WTC11 (cell line): ENCODE data around the gene LRRC74B. TPM values are rescaled to one million over a fixed set of nuclear protein-coding genes. Genes with fewer than 3 reads are reported as not detected.
"Not testable (repeated sequence)": the region's sequence is repeated elsewhere in the genome, so short reads cannot be mapped to it uniquely, and the experiment has no call there.

Source experiments
- ATAC-seq: fragments of 200-7000 bp; cut with Tn5 transposase; 2 replicates; pipeline ENCODE4 v1.10.0; 2021; ENCODE audit warnings: mild to moderate bottlenecking, moderate library complexity
- CTCF ChIA-PET: fragments of 300-600 bp; sonication (Branson Sonifier 250); formaldehyde crosslinking; loops from one replicate; lab custom pipeline; 2021; ENCODE audit warnings: antibody characterized with exemption; lab: Charles Lee
- POLR2A ChIA-PET: fragments of 350-600 bp; sonication (Branson Sonifier 250); formaldehyde crosslinking; loops from one replicate; lab custom pipeline; 2021; ENCODE audit warnings: antibody characterized with exemption; lab: Charles Lee
- DNase-seq: peaks from one replicate; pipeline ENCODE4 v3.0.0; 2021; ENCODE audit warnings: low spot score
- H3K27ac Mint-ChIP-seq: 2 replicates; pipeline ENCODE4 v1.8.0; 2021; ENCODE audit warnings: mixed read lengths
- H3K27me3 Mint-ChIP-seq: 2 replicates; pipeline ENCODE4 v1.8.0; 2021; ENCODE audit warnings: low read depth, mild to moderate bottlenecking, moderate library complexity, mixed read lengths
- H3K36me3 Mint-ChIP-seq: 2 replicates; pipeline ENCODE4 v1.8.0; 2021; ENCODE audit warnings: mixed read lengths
- H3K4me1 Mint-ChIP-seq: 2 replicates; pipeline ENCODE4 v1.8.0; 2022; ENCODE audit warnings: mixed read lengths
- H3K4me3 Mint-ChIP-seq: 2 replicates; pipeline ENCODE4 v1.8.0; 2021; ENCODE audit warnings: mild to moderate bottlenecking, moderate library complexity, mixed read lengths
- H3K9me3 Mint-ChIP-seq: 2 replicates; pipeline ENCODE4 v1.8.0; 2021; ENCODE audit warnings: mixed read lengths
- CBFB ChIP-seq: sonication (generic); formaldehyde crosslinking; IDR thresholded peaks from 2 replicates; pipeline ENCODE4 v1.8.1; 2022; ENCODE audit warnings: mild to moderate bottlenecking, low read depth, missing genetic modification reagents
- CDX4 ChIP-seq: fragments of 250-450 bp; sonication (Bioruptor Pico); IDR thresholded peaks from 2 replicates; pipeline ENCODE4 v1.9.0; 2021; ENCODE audit warnings: moderate library complexity, mild to moderate bottlenecking, inconsistent platforms, borderline replicate concordance
- CREM ChIP-seq: sonication (generic); formaldehyde crosslinking; IDR thresholded peaks from 2 replicates; pipeline ENCODE4 v1.8.1; 2022; ENCODE audit warnings: mild to moderate bottlenecking, missing genetic modification reagents, moderate library complexity
- GABPB1 ChIP-seq: sonication (generic); formaldehyde crosslinking; IDR thresholded peaks from 2 replicates; pipeline ENCODE4 v1.8.1; 2023; ENCODE audit warnings: mild to moderate bottlenecking, missing genetic modification reagents
- GRHL2 ChIP-seq: fragments of 250-450 bp; sonication (Bioruptor Pico); IDR thresholded peaks from 2 replicates; pipeline ENCODE4 v1.8.0; 2022; ENCODE audit warnings: mild to moderate bottlenecking, moderate library complexity; ENCODE audit not compliant: insufficient replicate concordance, severe bottlenecking
- GTF2I ChIP-seq: fragments of 250-450 bp; sonication (Bioruptor Pico); conservative IDR thresholded peaks from 2 replicates; pipeline ENCODE4 v1.4.0; 2021; ENCODE audit warnings: mild to moderate bottlenecking
- HMGA2 ChIP-seq: fragments of 250-450 bp; sonication (Bioruptor Pico); IDR thresholded peaks from 2 replicates; pipeline ENCODE4 v1.4.0; 2021; ENCODE audit warnings: mild to moderate bottlenecking, moderate library complexity
- IRF2 ChIP-seq: sonication (generic); formaldehyde crosslinking; IDR thresholded peaks from 2 replicates; pipeline ENCODE4 v1.8.0; 2022; ENCODE audit warnings: low read depth, missing genetic modification reagents, borderline replicate concordance
- JAZF1 ChIP-seq: fragments of 250-450 bp; sonication (Bioruptor Pico); IDR thresholded peaks from 2 replicates; pipeline ENCODE4 v1.9.0; 2021; ENCODE audit warnings: moderate library complexity, mild to moderate bottlenecking, inconsistent platforms
- MAX ChIP-seq: sonication (generic); formaldehyde crosslinking; IDR thresholded peaks from 2 replicates; pipeline ENCODE4 v1.8.0; 2022; ENCODE audit warnings: mild to moderate bottlenecking, missing genetic modification reagents
- NFATC4 ChIP-seq: fragments of 250-450 bp; sonication (Bioruptor Pico); IDR thresholded peaks from 2 replicates; pipeline ENCODE4 v1.9.0; 2021; ENCODE audit warnings: mild to moderate bottlenecking
- NR3C1 ChIP-seq: sonication (generic); formaldehyde crosslinking; conservative IDR thresholded peaks from 2 replicates; pipeline ENCODE4 v1.8.1; 2023; ENCODE audit warnings: low read depth, mild to moderate bottlenecking, missing genetic modification reagents
- PRDM15 ChIP-seq: sonication (generic); formaldehyde crosslinking; IDR thresholded peaks from 2 replicates; pipeline ENCODE4 v1.8.0; 2022; ENCODE audit warnings: missing genetic modification reagents
- RORB ChIP-seq: fragments of 250-450 bp; sonication (Bioruptor Pico); IDR thresholded peaks from 2 replicates; pipeline ENCODE4 v1.9.0; 2021; ENCODE audit warnings: mild to moderate bottlenecking
- TCF7 ChIP-seq: sonication (generic); formaldehyde crosslinking; IDR thresholded peaks from 2 replicates; pipeline ENCODE4 v1.8.0; 2022; ENCODE audit warnings: mild to moderate bottlenecking, low read depth, missing genetic modification reagents, moderate library complexity
- TEAD1 ChIP-seq: sonication (generic); formaldehyde crosslinking; IDR thresholded peaks from 2 replicates; pipeline ENCODE4 v1.8.0; 2022; ENCODE audit warnings: mild to moderate bottlenecking, missing genetic modification reagents
- ZNF121 ChIP-seq: sonication (generic); formaldehyde crosslinking; IDR thresholded peaks from 2 replicates; pipeline ENCODE4 v1.8.0; 2023; ENCODE audit warnings: missing genetic modification reagents
- ZNF219 ChIP-seq: sonication (generic); formaldehyde crosslinking; IDR thresholded peaks from 2 replicates; pipeline ENCODE4 v1.8.0; 2023; ENCODE audit warnings: missing genetic modification reagents, mild to moderate bottlenecking, borderline replicate concordance
- ZNF396 ChIP-seq: fragments of 250-450 bp; sonication (Bioruptor Pico); IDR thresholded peaks from 2 replicates; pipeline ENCODE4 v1.8.0; 2021; ENCODE audit warnings: mild to moderate bottlenecking, moderate library complexity, borderline replicate concordance
- ZNF416 ChIP-seq: fragments of 250-450 bp; sonication (Bioruptor Pico); IDR thresholded peaks from 2 replicates; pipeline ENCODE4 v1.9.0; 2021; ENCODE audit warnings: mild to moderate bottlenecking, inconsistent platforms
- ZNF512 ChIP-seq: sonication (generic); formaldehyde crosslinking; IDR thresholded peaks from 2 replicates; pipeline ENCODE4 v1.8.1; 2022; ENCODE audit warnings: missing genetic modification reagents, borderline replicate concordance
- total RNA-seq: library from RNA; stranded (reverse); gene quantifications from 3 replicates; pipeline ENCODE4 v1.2.3, GENCODE V29; 2021
- TF ChIP-seq, protein P1 (sequence below): sonication (generic); formaldehyde crosslinking; IDR thresholded peaks from 2 replicates; pipeline ENCODE4 v1.8.1; 2023; ENCODE audit warnings: mild to moderate bottlenecking, missing genetic modification reagents
- TF ChIP-seq, protein P2 (sequence below): sonication (generic); formaldehyde crosslinking; IDR thresholded peaks from 2 replicates; pipeline ENCODE4 v1.8.1; 2022; ENCODE audit warnings: mild to moderate bottlenecking, missing genetic modification reagents, moderate library complexity, borderline replicate concordance

Gene LRRC74B
- total RNA-seq, 1 experiment from 2014 or later: not detected

DNA sequence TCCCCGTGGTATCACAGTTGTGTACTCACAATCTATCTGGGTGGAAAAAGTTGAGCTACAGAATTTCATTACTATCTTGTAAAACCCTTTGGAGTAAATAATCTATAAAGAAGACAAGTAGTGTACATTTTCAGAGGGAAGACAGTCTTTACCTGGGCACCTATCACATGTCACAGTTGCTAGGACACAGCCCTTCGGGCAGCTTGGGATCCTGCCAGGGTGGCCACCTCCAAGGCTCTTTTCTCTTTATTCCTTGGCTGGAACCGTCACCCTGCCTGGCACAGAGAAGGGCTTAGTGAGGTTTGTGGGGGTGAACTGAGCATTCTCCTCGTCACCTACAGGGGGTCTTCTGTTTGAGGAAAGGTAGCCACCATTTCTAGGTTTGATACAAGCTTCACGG lies 23.6 kb downstream of the LRRC74B start (continued):
- no peak for TF ChIP-seq CDX4 (CRISPR knock-in tag)
- no peak for TF ChIP-seq ZNF121 (CRISPR knock-in tag)
- TF ChIP-seq RORB (CRISPR knock-in tag): no peak
- TF ChIP-seq ZNF512 (CRISPR knock-in tag): no peak
- TF ChIP-seq MAX (CRISPR knock-in tag): no peak

GRCh38 chr22:21070690-21071615 lies 25.2 kb downstream of the LRRC74B start:
- ChIA-PET POLR2A (no interaction called here), CTCF (interaction anchor here (2.6 to 2.8 kb wide), 2 partner anchors 32 to 50 kb away, joined by 11 to 14 read pairs; no protein-coding TSS in a partner anchor)
- no peaks in the 10 kb centered on the region for H3K4me1 Mint-ChIP-seq
- TF ChIP-seq GTF2I (CRISPR knock-in tag): no peak
- TF ChIP-seq HMGA2 (CRISPR knock-in tag): no peak
- TF ChIP-seq PRDM15 (CRISPR knock-in tag): no peak
- TF ChIP-seq NFATC4 (CRISPR knock-in tag): no peak
- no peak for TF ChIP-seq TEAD1 (CRISPR knock-in tag)
- TF ChIP-seq ZNF416: no peak
- no peak for TF ChIP-seq JAZF1 (CRISPR knock-in tag)
- TF ChIP-seq ZNF219: no peak
- no peak for TF ChIP-seq TCF7 (CRISPR knock-in tag)
- TF ChIP-seq, protein P1, sequence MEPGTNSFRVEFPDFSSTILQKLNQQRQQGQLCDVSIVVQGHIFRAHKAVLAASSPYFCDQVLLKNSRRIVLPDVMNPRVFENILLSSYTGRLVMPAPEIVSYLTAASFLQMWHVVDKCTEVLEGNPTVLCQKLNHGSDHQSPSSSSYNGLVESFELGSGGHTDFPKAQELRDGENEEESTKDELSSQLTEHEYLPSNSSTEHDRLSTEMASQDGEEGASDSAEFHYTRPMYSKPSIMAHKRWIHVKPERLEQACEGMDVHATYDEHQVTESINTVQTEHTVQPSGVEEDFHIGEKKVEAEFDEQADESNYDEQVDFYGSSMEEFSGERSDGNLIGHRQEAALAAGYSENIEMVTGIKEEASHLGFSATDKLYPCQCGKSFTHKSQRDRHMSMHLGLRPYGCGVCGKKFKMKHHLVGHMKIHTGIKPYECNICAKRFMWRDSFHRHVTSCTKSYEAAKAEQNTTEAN: no peak
- no peak for TF ChIP-seq CBFB (CRISPR knock-in tag)
- no peak for TF ChIP-seq GRHL2 (CRISPR knock-in tag)
- TF ChIP-seq CREM (CRISPR knock-in tag): no peak
- no peak for TF ChIP-seq NR3C1 (CRISPR knock-in tag)
- TF ChIP-seq, protein P2, sequence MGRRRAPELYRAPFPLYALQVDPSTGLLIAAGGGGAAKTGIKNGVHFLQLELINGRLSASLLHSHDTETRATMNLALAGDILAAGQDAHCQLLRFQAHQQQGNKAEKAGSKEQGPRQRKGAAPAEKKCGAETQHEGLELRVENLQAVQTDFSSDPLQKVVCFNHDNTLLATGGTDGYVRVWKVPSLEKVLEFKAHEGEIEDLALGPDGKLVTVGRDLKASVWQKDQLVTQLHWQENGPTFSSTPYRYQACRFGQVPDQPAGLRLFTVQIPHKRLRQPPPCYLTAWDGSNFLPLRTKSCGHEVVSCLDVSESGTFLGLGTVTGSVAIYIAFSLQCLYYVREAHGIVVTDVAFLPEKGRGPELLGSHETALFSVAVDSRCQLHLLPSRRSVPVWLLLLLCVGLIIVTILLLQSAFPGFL (CRISPR knock-in tag): no peak
- TF ChIP-seq IRF2 (CRISPR knock-in tag): no peak
- TF ChIP-seq GABPB1 (CRISPR knock-in tag): no peak
- TF ChIP-seq ZNF396: no peak
- no peak for DNase-seq
- no peaks in the 10 kb centered on the region for H3K36me3 Mint-ChIP-seq
- H3K27me3 Mint-ChIP-seq: no peaks in the 10 kb centered on the region
- peaks cover 18% of the 10 kb centered on the region for H3K9me3 Mint-ChIP-seq
- ATAC-seq: no peak
- H3K27ac Mint-ChIP-seq: no peak overlapping the region
- H3K4me3 Mint-ChIP-seq: no peak overlapping the region

GRCh38 chr22:21071796-21072195 lies 26.1 kb downstream of the LRRC74B start:
- DNase-seq, H3K4me3 Mint-ChIP-seq, H3K27ac Mint-ChIP-seq, POLR2A ChIA-PET, H3K36me3 Mint-ChIP-seq, H3K27me3 Mint-ChIP-seq, H3K4me1 Mint-ChIP-seq, ATAC-seq: not testable (repeated sequence)
- H3K9me3 Mint-ChIP-seq: peaks cover 18% of the 10 kb centered on the region
- CTCF ChIA-PET: interaction anchor here (1.0 kb wide), 1 partner anchor 51 kb away, joined by 3 read pairs; no protein-coding TSS in a partner anchor
